Stimulated activated effector memory CD8-positive, alpha-beta T cell treated with anti-CD3 and anti-CD28 coated beads, Interleukin-12 subunit alpha, Interleukin-12 subunit beta, amount 100 ng/mL, for 72 hours (primary cell): ENCODE measurements around the gene ECI1.

Experiments
- ATAC-seq: fragments of 150-1000 bp; cut with Tn5 transposase; 2 replicates; pipeline ENCODE4 v1.10.0; 2021
- DNase-seq, 2 donors: peaks; one replicate each; pipeline ENCODE4 v3.0.0; 2021 to 2022; ENCODE audit warnings: low spot score in 2 of 2
- H3K27ac Mint-ChIP-seq: one replicate; pipeline ENCODE4 v1.8.0; 2022; ENCODE audit warnings: mild to moderate bottlenecking, mixed read lengths
- H3K36me3 Mint-ChIP-seq: one replicate; pipeline ENCODE4 v1.8.0; 2022; ENCODE audit warnings: mild to moderate bottlenecking, mixed read lengths
- H3K4me1 Mint-ChIP-seq: one replicate; pipeline ENCODE4 v1.8.0; 2022; ENCODE audit warnings: mixed read lengths
- H3K4me3 Mint-ChIP-seq: one replicate; pipeline ENCODE4 v1.8.0; 2022; ENCODE audit warnings: mild to moderate bottlenecking, mixed read lengths
- H3K9me3 Mint-ChIP-seq: one replicate; pipeline ENCODE4 v1.8.0; 2022; ENCODE audit warnings: mixed read lengths

ECI1 gene

DNA sequence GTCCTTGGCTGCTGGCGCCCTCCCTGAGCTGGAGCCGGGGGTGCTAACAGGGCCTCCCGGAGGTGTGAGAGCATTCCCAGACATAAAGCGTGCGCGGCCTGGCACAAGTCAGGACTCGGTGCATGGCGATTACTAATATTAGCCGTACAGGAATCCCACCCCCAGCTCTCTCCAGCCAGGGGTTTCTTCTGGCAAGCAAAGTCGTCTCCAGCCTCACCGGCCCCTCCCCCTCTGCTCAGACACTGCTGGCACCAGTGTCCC, 60.0 kb downstream of the ECI1 start:
- Mint-ChIP-seq H3K36me3 (no peaks in the 10 kb centered on the region), H3K9me3 (no peaks in the 10 kb centered on the region), H3K4me1 (peaks cover 6% of the 10 kb centered on the region), H3K27ac (no peak overlapping the region), H3K4me3 (no peak overlapping the region)
- DNase-seq (no peak), ATAC-seq (no peak)

DNA sequence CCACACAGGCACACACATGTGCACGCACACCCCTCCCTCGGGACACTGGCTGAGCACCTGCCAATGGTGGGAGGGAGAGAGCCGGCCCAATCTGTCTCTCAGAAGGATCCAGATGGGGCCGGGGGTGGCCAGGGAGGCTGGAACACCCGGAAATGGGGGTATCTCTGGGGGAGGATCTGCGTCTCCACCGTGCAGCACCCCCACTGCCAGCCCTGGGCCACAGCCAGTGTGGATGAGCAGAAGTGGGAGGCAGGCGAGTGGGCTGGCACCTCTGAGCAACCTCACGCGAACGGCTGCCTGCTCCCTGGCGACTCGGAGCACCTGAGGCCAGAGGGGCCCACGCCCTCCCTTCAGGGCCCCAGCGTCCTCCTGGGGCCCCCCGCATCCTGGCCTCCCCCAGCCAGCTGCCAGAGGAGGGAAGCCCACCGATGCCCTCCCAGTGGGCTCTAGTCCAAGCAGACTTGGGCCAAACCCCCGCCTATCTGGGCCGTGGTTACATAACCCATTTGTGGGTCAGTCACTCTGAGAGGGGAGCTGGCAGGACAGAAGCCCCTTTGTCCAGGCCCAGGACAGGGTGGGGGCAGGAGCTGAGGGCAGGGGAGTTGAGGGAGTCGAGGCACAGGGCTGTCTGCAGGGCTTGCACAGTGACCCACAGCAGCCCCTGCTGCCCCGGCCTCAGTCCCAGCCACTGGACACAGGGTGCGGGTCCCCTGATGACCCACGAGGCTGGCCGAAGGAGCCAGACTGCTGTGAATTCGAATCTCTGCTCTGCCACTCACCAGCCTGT, 60.5 kb downstream of the ECI1 start:
- no peak overlapping the region for H3K4me3 Mint-ChIP-seq
- H3K36me3 Mint-ChIP-seq = no peaks in the 10 kb centered on the region
- H3K4me1 Mint-ChIP-seq = peaks cover 6% of the 10 kb centered on the region
- DNase-seq (no peak), ATAC-seq (no peak)
- H3K9me3 Mint-ChIP-seq = no peaks in the 10 kb centered on the region
- H3K27ac Mint-ChIP-seq = peak overlapping the region; percentile 45

DNA sequence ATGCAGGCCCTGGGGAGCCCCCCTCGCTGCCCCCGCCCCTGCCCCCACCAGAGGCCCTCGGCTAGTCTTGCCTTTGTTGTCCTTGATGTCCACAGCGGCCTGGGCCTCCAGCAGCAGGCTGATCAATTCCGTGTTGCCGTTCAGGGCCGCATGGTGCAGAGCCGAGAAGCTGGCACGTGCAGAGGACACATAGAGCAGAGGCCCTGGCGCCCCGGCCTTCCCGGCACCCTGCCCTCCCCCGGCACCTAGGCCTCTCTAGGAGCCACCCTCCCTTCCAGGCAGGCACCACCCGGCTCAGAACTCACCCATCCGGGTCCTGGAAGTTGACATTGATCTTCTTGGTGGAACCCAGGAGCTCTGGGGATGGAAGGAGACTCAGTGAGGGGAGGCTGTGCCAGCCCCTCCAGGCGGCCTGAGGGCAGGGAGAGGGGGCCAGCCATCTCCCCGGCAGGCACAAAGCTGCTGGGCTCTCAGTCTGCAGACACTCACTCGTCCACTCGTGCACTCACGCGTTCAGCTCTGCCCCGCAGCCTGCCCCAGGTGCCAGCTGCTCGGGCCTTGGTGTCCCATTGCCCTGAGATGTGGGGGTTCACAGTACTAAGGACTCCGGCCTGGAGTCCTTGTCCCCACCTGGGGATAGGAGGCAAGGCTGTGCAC, 61.3 kb downstream of the ECI1 start:
- no peak overlapping the region for H3K4me3 Mint-ChIP-seq
- H3K27ac Mint-ChIP-seq = peak overlapping the region; percentile 45
- H3K9me3 Mint-ChIP-seq = no peaks in the 10 kb centered on the region
- no peak for DNase-seq
- H3K4me1 Mint-ChIP-seq = peaks cover 5% of the 10 kb centered on the region
- H3K36me3 Mint-ChIP-seq = no peaks in the 10 kb centered on the region
- no peak for ATAC-seq
